Activated naive CD8-positive, alpha-beta T cell treated with anti-CD3 and anti-CD28 coated beads, Interleukin-2, amount 50 U/mL, for 24 hours (primary cell): Measurements from ENCODE around the gene NLK.
"Not testable (repeated sequence)": the region's sequence is repeated elsewhere in the genome, so short reads cannot be mapped to it uniquely, and the experiment has no call there.

ENCODE experiments used
- ATAC-seq: fragments of 150-1000 bp; cut with Tn5 transposase; one replicate; pipeline ENCODE4 v1.10.0; 2021
- DNase-seq: peaks from one replicate; pipeline ENCODE4 v3.0.0; 2021
- H3K27ac Mint-ChIP-seq: one replicate; pipeline ENCODE4 v1.8.0; 2021; ENCODE audit warnings: mild to moderate bottlenecking, mixed read lengths
- H3K27me3 Mint-ChIP-seq: one replicate; pipeline ENCODE4 v1.8.0; 2021; ENCODE audit warnings: mixed read lengths
- H3K36me3 Mint-ChIP-seq: one replicate; pipeline ENCODE4 v1.8.0; 2021; ENCODE audit warnings: low read depth, mixed read lengths
- H3K4me1 Mint-ChIP-seq: one replicate; pipeline ENCODE4 v1.8.0; 2021; ENCODE audit warnings: mixed read lengths
- H3K4me3 Mint-ChIP-seq: one replicate; pipeline ENCODE4 v1.8.0; 2021; ENCODE audit warnings: mild to moderate bottlenecking, moderate library complexity, mixed read lengths
- H3K9me3 Mint-ChIP-seq: one replicate; pipeline ENCODE4 v1.8.0; 2021; ENCODE audit warnings: mixed read lengths

Gene NLK

DNA sequence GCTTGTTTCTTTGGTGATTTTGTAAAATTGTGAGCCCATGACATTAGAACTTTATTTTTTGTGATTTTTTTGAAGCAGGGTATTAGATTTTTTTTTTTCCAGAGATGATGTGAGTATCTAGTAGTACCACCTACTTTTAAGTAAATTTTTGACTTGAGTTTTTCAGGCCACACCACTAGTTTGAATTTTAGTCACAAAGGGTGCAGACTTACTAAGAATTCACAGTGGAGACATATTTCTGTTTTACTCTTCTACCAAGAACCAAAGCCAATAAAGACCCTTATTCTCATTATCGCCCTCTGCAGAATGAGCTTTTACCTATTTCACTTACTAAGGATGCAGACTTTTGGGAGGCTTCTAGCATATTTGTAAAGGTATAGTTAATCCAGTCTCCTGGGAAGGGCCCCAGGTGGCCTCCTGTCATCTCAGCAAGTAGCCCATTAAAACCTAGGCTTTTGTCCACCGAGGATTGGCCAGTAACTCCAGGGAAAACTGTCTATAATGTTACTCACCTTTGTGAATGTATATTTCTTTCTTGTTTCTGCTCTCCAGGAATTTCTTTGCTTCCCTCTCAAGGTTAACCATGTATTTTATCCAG lies 30.6 kb downstream of the NLK start:
- H3K4me1 Mint-ChIP-seq: peaks cover 60% of the 10 kb centered on the region
- peaks cover 14% of the 10 kb centered on the region for H3K36me3 Mint-ChIP-seq
- H3K4me3 Mint-ChIP-seq: no peak overlapping the region
- H3K9me3 Mint-ChIP-seq: peaks cover 12% of the 10 kb centered on the region
- H3K27ac Mint-ChIP-seq: no peak overlapping the region
- no peaks in the 10 kb centered on the region for H3K27me3 Mint-ChIP-seq
- DNase-seq: no peak
- no peak for ATAC-seq

DNA sequence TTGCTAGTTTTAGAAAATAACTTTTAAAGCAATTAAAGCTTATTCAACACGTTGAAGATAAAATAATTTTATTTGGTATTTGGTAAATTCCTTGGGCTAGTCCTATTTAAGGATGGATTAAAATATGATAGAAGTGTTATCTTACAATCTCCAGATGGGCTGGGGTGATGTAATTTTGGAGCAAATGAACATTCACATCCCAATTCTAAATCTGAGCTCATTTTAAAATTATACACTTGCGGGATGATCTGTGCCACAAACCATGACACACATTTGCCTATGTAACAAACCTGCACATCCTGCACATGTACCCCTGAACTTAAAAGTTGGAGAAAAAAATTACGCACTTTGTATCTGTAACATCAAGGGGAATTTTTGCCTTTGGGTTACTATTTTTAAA lies 31.5 kb downstream of the NLK start:
- ATAC-seq: no peak
- Mint-ChIP-seq H3K4me1 (peaks cover 68% of the 10 kb centered on the region), H3K36me3 (peaks cover 18% of the 10 kb centered on the region), H3K4me3 (no peak overlapping the region), H3K9me3 (peaks cover 12% of the 10 kb centered on the region), H3K27ac (no peak overlapping the region), H3K27me3 (no peaks in the 10 kb centered on the region)
- no peak for DNase-seq

DNA sequence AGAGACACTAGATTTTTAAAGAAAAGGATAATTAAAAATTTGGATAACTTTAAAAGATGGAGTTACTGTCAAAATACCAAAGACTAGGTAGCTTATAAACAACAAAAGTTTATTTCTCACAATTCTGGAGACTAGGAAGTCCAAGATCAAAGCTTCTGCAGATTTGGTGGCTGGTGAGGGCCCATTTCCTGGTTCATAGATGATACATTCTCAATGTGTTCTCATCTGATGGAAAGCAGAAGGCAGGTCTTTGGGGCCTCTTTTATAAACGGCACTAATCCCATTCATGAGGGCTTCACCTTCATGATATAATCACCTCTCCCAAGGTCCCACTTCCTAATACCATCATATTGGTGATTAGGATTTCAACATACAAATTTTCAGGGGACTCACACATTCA lies 33.7 kb downstream of the NLK start:
- Mint-ChIP-seq H3K27ac (no peak overlapping the region), H3K36me3 (peaks cover 18% of the 10 kb centered on the region), H3K4me3 (no peak overlapping the region), H3K27me3 (no peaks in the 10 kb centered on the region), H3K9me3 (peaks cover 7% of the 10 kb centered on the region), H3K4me1 (peaks cover 83% of the 10 kb centered on the region)
- ATAC-seq: no peak
- DNase-seq: no peak

DNA sequence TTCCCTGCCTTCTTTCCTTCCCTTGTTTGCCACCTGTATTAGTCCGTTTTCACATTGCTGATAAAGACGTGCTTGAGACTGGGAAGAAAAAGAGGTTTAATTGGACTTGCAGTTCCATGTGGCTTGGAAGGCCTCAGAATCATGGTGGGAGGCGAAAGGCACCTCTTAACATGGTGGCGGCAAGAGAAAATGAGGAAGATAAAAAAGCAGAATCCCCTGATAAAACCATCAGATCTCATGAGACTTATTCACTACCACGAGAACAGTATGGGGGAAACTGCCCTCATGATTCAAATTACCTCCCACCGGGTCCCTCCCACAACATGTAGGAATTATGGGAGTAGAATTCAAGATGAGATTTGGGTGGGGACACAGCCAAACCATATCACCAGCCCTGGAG lies 34.7 kb downstream of the NLK start:
- ATAC-seq, H3K27ac Mint-ChIP-seq, DNase-seq, H3K27me3 Mint-ChIP-seq, H3K9me3 Mint-ChIP-seq, H3K4me3 Mint-ChIP-seq: not testable (repeated sequence)
- H3K4me1 Mint-ChIP-seq: peaks cover 74% of the 10 kb centered on the region
- peaks cover 11% of the 10 kb centered on the region for H3K36me3 Mint-ChIP-seq

DNA sequence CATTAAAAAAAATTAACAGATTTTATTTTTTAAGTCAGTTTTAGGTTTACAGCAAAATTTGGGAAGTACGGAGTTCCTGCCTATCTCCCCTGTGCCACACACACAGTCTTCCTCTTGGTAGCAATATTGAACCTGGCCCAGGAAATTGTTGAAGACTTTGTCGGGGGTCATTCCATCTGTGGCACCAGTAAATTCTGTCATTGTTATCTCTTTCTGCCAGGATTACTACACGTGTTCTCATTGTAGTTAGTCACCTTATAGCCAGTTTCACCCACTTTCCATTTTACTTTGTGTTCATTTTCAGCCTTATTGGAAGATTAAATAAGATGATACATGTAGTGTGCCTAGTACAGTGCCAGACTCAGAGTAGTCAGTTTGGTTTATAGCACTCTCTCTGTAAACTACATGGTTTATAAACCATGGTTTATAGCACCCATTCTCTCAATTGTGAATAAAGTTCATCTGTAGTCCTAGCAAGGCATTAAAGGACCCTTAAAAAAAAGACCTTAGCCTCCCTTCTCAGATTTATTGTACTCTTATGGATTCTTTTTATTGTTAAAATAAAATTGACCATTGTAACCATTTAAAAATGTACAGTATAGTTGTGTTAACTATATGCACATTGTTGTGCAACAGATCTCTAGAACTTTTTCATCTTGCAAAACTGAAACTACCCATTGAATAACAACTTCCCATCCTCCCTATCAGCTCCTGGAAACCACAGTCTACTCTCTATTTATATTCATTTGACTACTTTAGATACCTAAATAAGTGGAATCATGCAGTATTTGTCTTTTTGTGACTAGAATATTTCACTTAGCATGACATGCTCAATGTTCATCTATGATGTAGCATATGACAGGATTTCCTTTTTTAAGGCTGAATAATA lies 36.1 kb downstream of the NLK start:
- Mint-ChIP-seq H3K9me3 (no peaks in the 10 kb centered on the region), H3K4me1 (peaks cover 62% of the 10 kb centered on the region), H3K4me3 (no peak overlapping the region), H3K27ac (no peak overlapping the region), H3K36me3 (peaks cover 11% of the 10 kb centered on the region), H3K27me3 (no peaks in the 10 kb centered on the region)
- ATAC-seq (no peak), DNase-seq (no peak)

DNA sequence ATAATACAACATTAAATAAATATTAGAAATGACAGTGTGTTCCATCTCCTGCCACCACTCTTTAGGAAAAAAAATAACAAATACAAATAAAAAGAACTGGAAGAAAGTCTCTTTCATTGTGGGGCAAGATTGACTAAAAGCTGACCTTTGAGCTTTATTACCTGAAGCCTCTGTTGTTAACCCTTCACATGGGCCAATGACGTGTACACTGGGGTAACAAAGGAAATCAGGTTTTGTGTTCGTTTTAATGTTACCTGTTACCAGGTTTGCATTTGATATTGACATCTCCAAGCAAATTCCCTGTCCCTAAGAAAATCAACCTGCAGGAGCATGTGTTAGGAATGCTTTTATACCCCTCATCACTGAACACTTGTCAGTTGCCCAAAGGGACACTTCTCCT lies 39.0 kb downstream of the NLK start:
- Mint-ChIP-seq H3K4me1 (peaks cover 54% of the 10 kb centered on the region), H3K27me3 (no peaks in the 10 kb centered on the region), H3K9me3 (no peaks in the 10 kb centered on the region), H3K36me3 (peaks cover 14% of the 10 kb centered on the region), H3K4me3 (no peak overlapping the region), H3K27ac (no peak overlapping the region)
- DNase-seq: no peak
- no peak for ATAC-seq

DNA sequence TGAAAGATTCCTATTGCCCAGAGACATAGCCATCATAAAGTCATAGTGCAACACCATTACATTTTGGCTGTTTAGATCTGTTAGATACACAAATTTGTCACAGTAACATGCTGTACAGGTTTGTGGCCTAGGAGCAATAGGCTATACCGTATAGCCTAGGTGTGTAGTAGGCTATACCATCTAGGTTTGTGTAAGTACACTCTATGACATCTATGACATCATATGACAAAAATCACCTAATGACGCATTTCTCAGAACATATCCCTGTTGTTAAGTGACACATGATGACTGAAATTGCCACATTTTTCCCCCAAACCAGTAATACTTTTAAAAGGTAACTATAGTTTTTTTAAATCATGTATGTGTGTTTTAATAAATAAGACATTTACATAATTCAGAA lies 43.3 kb downstream of the NLK start:
- H3K9me3 Mint-ChIP-seq: no peaks in the 10 kb centered on the region
- no peaks in the 10 kb centered on the region for H3K27me3 Mint-ChIP-seq
- DNase-seq (no peak), ATAC-seq (no peak)
- peaks cover 28% of the 10 kb centered on the region for H3K4me1 Mint-ChIP-seq
- no peak overlapping the region for H3K27ac Mint-ChIP-seq
- peaks cover 10% of the 10 kb centered on the region for H3K36me3 Mint-ChIP-seq
- H3K4me3 Mint-ChIP-seq: no peak overlapping the region

DNA sequence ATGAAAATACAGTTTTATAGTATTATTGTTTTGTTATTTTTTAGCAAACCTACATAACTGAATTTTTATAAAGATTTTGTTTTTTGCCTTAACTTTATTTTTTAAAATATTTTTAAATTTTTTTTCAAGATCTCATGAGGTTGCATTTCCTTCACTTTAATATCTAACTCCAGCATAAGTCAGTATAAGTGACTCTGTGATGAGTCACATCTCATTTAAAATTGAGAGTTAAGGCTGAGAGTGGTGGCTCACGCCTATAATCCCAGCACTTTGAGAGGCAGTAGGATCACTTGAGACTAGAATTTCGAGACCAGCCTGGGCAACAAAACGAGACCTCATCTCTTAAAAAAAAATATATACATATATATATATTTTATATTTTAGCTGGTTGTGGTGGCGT lies 44.0 kb downstream of the NLK start:
- Mint-ChIP-seq H3K4me1 (peaks cover 28% of the 10 kb centered on the region), H3K9me3 (no peaks in the 10 kb centered on the region)

DNA sequence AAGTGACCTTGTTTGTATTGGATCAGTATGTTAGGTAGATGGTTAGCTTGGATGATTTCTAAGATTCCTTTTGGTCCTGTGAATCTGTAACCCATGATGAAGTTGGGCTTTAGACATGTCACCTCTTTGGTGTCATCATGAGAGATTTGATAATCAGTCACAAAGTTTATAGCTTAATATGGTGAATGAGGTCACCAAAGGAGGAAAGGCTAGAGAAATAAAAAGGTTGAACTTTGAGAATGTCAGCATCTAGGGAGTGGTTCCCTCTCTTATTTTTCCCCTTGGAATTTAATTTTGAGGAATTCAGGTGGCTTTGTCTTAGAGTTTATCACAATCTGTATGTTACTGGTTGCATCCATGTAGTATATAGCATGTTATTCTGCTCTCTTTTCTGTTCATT lies 45.3 kb downstream of the NLK start:
- Mint-ChIP-seq H3K27ac (no peak overlapping the region), H3K27me3 (no peaks in the 10 kb centered on the region), H3K4me1 (peaks cover 32% of the 10 kb centered on the region), H3K4me3 (no peak overlapping the region), H3K36me3 (peaks cover 12% of the 10 kb centered on the region), H3K9me3 (no peaks in the 10 kb centered on the region)
- DNase-seq (no peak), ATAC-seq (no peak)

More for the DNA sequence above, 44.0 kb downstream of the NLK start:
- Mint-ChIP-seq H3K36me3 (peaks cover 11% of the 10 kb centered on the region), H3K27me3 (no peaks in the 10 kb centered on the region), H3K27ac (no peak overlapping the region), H3K4me3 (no peak overlapping the region)
- ATAC-seq (no peak), DNase-seq (no peak)

DNA sequence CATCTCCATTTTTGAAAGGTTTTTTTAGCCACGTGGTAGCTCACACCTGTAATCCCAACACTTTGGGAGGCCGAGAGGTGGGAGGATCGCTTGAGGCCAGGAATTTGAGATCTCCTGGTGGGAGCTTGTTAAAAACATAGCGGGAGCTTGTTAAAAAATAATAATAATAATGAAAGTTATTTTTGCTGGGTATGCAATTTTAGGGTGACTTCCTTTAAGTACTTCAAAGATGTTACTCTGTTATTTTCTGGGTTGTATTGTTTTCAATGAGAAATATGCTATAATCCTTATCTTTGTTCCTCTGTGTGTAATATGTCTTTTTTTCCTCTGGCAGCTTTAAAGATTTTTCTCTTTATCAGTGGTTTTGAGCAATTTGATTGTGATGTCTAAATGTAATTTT lies 48.1 kb downstream of the NLK start:
- Mint-ChIP-seq H3K27ac (no peak overlapping the region), H3K27me3 (no peaks in the 10 kb centered on the region), H3K9me3 (no peaks in the 10 kb centered on the region), H3K4me1 (peaks cover 20% of the 10 kb centered on the region), H3K4me3 (no peak overlapping the region), H3K36me3 (peaks cover 9% of the 10 kb centered on the region)
- ATAC-seq: no peak
- DNase-seq: no peak

DNA sequence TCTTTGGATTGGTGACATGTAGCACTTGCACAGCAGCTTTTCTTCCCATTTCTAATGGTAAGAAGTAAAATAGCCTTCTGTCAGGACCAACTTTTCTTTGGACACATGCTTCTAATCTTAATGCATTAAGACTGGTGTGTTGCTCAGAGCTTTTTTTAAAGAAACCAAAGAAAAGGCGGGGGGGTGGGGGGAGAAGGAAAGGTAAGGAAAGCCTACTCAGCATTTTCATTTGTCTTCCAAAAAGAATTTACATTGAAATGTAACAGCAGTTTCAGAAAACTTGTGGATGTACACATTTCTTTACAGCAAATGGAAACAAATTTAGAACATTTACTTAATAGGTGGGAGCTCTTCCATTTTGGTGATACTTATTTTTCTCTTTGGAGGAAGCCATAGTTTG lies 49.6 kb downstream of the NLK start:
- Mint-ChIP-seq H3K4me1 (peaks cover 15% of the 10 kb centered on the region), H3K36me3 (peaks cover 9% of the 10 kb centered on the region), H3K27me3 (no peaks in the 10 kb centered on the region), H3K9me3 (no peaks in the 10 kb centered on the region), H3K27ac (no peak overlapping the region), H3K4me3 (no peak overlapping the region)
- no peak for DNase-seq
- ATAC-seq: no peak

DNA sequence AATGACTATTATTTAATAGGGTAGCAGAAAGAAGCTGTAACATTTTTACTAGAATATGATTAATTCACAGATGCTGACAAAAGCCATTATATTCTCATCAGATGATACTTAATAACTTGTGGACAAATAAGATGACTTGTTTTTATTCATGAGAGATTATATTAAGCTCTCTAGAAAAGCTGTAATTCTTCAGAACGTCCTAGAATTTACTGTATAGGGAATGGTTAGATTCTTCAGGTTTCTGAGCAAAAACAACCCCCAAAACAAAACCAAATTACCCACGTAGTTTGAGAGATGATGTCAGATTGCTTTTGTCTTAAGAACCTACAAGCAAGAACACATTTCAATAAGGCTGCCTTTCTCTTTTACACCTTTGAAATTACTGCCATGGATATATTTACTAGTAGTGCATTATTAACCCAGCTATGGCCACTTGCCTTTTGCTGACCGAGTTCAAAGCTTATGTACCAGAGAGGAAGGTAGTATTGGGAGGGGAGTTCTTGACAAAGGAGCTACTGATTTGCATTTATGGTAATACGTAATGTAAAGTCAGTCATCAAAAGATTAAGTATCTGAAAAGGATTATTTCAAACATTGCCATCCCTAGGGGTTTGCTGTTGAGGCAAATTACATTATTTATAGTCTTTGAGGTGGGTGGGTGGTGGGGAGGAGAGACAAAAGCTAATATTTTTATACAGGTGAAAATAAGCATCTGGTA lies 51.7 kb downstream of the NLK start:
- Mint-ChIP-seq H3K27me3 (no peaks in the 10 kb centered on the region), H3K9me3 (no peaks in the 10 kb centered on the region), H3K4me1 (peaks cover 18% of the 10 kb centered on the region)

DNA sequence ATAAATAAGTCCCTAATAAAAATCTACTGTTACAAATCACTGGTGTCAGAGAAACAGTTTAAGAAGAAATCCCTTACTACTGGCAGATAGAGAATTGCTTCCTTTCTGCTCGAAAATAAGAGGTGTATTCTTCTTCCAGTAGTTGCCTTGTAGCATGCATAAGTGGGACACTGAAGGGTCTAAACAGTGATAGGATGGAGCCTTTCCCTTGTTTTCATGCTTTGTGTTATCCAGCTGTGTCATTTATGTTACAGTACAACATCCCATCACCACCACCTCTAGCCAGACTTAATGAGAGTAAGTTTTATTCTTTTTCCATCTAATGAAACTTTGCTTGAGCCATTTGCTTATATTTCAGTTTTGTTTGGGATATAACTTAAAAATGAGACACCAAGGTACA lies 54.3 kb downstream of the NLK start:
- DNase-seq (no peak), ATAC-seq (no peak)
- H3K27me3 Mint-ChIP-seq: no peaks in the 10 kb centered on the region
- no peak overlapping the region for H3K27ac Mint-ChIP-seq
- H3K9me3 Mint-ChIP-seq: no peaks in the 10 kb centered on the region
- no peak overlapping the region for H3K4me3 Mint-ChIP-seq
- peaks cover 9% of the 10 kb centered on the region for H3K4me1 Mint-ChIP-seq
- H3K36me3 Mint-ChIP-seq: no peaks in the 10 kb centered on the region

More for the DNA sequence above, 51.7 kb downstream of the NLK start:
- Mint-ChIP-seq H3K27ac (no peak overlapping the region), H3K4me3 (no peak overlapping the region), H3K36me3 (peaks cover 9% of the 10 kb centered on the region)
- no peak for ATAC-seq
- no peak for DNase-seq

DNA sequence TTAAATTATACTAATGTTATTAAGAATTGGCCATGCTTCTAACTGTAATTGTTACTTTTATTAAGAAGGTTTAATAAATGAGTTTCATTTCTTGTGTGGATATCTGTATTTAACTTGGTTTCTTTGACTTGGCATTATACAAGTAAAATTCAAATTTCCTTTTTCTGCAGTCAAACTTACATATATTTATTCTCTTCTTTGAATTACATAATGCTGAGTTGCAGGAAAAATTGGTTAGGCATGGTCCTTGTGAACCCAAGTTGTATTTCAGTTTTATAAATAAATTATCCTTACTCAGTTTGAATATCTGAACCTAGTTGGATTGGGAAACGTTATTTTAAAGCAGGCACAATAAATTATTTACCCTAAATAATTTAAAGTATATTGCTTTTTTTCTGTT lies 54.8 kb downstream of the NLK start:
- H3K27ac Mint-ChIP-seq: no peak overlapping the region
- no peak for ATAC-seq
- no peak overlapping the region for H3K4me3 Mint-ChIP-seq
- no peaks in the 10 kb centered on the region for H3K36me3 Mint-ChIP-seq
- H3K27me3 Mint-ChIP-seq: no peaks in the 10 kb centered on the region
- peaks cover 8% of the 10 kb centered on the region for H3K4me1 Mint-ChIP-seq
- H3K9me3 Mint-ChIP-seq: no peaks in the 10 kb centered on the region
- DNase-seq: no peak

DNA sequence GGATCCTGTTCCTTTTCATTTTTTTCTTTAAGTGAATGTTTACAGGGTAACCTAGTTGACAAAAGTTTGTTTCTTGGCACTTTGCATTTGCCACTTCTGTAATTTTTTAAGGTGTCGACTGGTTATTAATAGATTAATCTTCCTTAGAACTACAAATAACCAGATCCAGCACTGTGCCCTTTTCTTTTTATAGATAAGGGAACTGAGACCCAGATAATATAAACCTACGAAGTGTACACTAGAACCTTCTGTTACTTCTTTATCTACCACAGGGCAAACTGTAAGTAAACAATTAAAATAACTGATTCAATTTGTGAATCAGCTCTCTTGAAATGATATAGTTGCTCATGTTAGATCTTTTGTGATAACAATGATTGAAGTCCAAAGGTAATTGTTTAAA lies 55.4 kb downstream of the NLK start:
- H3K4me3 Mint-ChIP-seq: no peak overlapping the region
- no peaks in the 10 kb centered on the region for H3K36me3 Mint-ChIP-seq
- H3K27ac Mint-ChIP-seq: no peak overlapping the region
- H3K27me3 Mint-ChIP-seq: no peaks in the 10 kb centered on the region
- no peaks in the 10 kb centered on the region for H3K9me3 Mint-ChIP-seq
- DNase-seq: no peak
- peaks cover 8% of the 10 kb centered on the region for H3K4me1 Mint-ChIP-seq
- ATAC-seq: no peak
